ENCODE data around the gene CLEC4G.

The CLEC4G gene

GRCh38 chr19:7720351-7720750 is 11.6 kb downstream of the CLEC4G start:
- TF ChIP-seq NFIC (IDR thresholded peaks at IDR 0.05) = no peak
- TF ChIP-seq FOXM1 (IDR thresholded peaks at IDR 0.05; ENCODE audit: borderline replicate concordance, low read depth) = no peak
- TF ChIP-seq RAD21 (IDR thresholded peaks at IDR 0.05; ENCODE audit: low read depth) = no peak
- TF ChIP-seq TEAD4 (IDR thresholded peaks at IDR 0.05) = no peak
- no peak for TF ChIP-seq YY1 (IDR thresholded peaks at IDR 0.05; ENCODE audit: low read depth)
- TF ChIP-seq ZBTB7A (IDR thresholded peaks at IDR 0.05; ENCODE audit: low read depth) = no peak
- no peak for TF ChIP-seq MAX (IDR thresholded peaks at IDR 0.05)
- TF ChIP-seq TCF12 (IDR thresholded peaks at IDR 0.05; ENCODE audit: low read depth) = no peak
- no peak for TF ChIP-seq EP300 (IDR thresholded peaks at IDR 0.05; ENCODE audit: borderline replicate concordance)
- TF ChIP-seq EGR1 (IDR thresholded peaks at IDR 0.05) = no peak

- TF ChIP-seq REST (IDR thresholded peaks at IDR 0.05; ENCODE audit: low read depth) (no peak), EGR1 (IDR thresholded peaks at IDR 0.05) (no peak), EP300 (IDR thresholded peaks at IDR 0.05; ENCODE audit: borderline replicate concordance) (no peak), TCF12 (IDR thresholded peaks at IDR 0.05; ENCODE audit: low read depth) (no peak), TEAD4 (IDR thresholded peaks at IDR 0.05) (no peak), NFIC (IDR thresholded peaks at IDR 0.05) (no peak), CEBPB (IDR thresholded peaks at IDR 0.05) (no peak), TAF1 (IDR thresholded peaks at IDR 0.05; ENCODE audit: low read depth) (no peak), RAD21 (IDR thresholded peaks at IDR 0.05; ENCODE audit: low read depth) (no peak), FOXM1 (IDR thresholded peaks at IDR 0.05; ENCODE audit: borderline replicate concordance, low read depth) (no peak)
Measured at GRCh38 chr19:7718668-7719067, 13.2 kb downstream of the CLEC4G start.

- TF ChIP-seq USF1 (IDR thresholded peaks at IDR 0.05) (no peak), NFIC (IDR thresholded peaks at IDR 0.05) (no peak), REST (IDR thresholded peaks at IDR 0.05; ENCODE audit: low read depth) (no peak), EGR1 (IDR thresholded peaks at IDR 0.05) (no peak), YY1 (IDR thresholded peaks at IDR 0.05; ENCODE audit: low read depth) (no peak), FOXM1 (IDR thresholded peaks at IDR 0.05; ENCODE audit: borderline replicate concordance, low read depth) (no peak), RAD21 (IDR thresholded peaks at IDR 0.05; ENCODE audit: low read depth) (no peak)
Measured at GRCh38 chr19:7716762-7717161, 15.1 kb downstream of the CLEC4G start.

- TF ChIP-seq CREB1 (IDR thresholded peaks at IDR 0.05; ENCODE audit: low read depth) (no peak), CEBPB (IDR thresholded peaks at IDR 0.05) (no peak), EGR1 (IDR thresholded peaks at IDR 0.05) (no peak), YY1 (IDR thresholded peaks at IDR 0.05; ENCODE audit: low read depth) (no peak)
Measured at GRCh38 chr19:7715671-7716070, 16.2 kb downstream of the CLEC4G start.

- TF ChIP-seq TEAD4 (IDR thresholded peaks at IDR 0.05) (no peak), ZBTB7A (IDR thresholded peaks at IDR 0.05; ENCODE audit: low read depth) (no peak), REST (IDR thresholded peaks at IDR 0.05; ENCODE audit: low read depth) (no peak), FOXM1 (IDR thresholded peaks at IDR 0.05; ENCODE audit: borderline replicate concordance, low read depth) (no peak), CEBPB (IDR thresholded peaks at IDR 0.05) (no peak), MAX (IDR thresholded peaks at IDR 0.05) (no peak), USF1 (IDR thresholded peaks at IDR 0.05) (no peak), TCF12 (IDR thresholded peaks at IDR 0.05; ENCODE audit: low read depth) (no peak), CREB1 (IDR thresholded peaks at IDR 0.05; ENCODE audit: low read depth) (no peak), EP300 (IDR thresholded peaks at IDR 0.05; ENCODE audit: borderline replicate concordance) (no peak), RAD21 (IDR thresholded peaks at IDR 0.05; ENCODE audit: low read depth) (no peak), TAF1 (IDR thresholded peaks at IDR 0.05; ENCODE audit: low read depth) (no peak)
Measured at GRCh38 chr19:7710616-7711015, 21.3 kb downstream of the CLEC4G start.

Measured in Ishikawa (cell line).